Fibroblast of lung (primary cell): Measurements from ENCODE around the gene CLASP2. TPM values are rescaled to one million over a fixed set of nuclear protein-coding genes. Genes with fewer than 3 reads are reported as not detected.

Experiments
- DNase-seq, 2 donors: peaks; one replicate each; pipeline versions ENCODE4 v3.0.0 to v3.0.0-alpha.2; 2010; ENCODE audit warnings: low read depth in 2 of 2
- H2AFZ ChIP-seq: 2 replicates; pipeline ENCODE4 v1.5.1; 2012; ENCODE audit warnings: low read length, control low read depth, inconsistent platforms
- H3K27ac ChIP-seq: 2 replicates; pipeline ENCODE4 v1.5.1; 2011; ENCODE audit warnings: low read length, control low read depth; ENCODE audit not compliant: insufficient read depth
- H3K27me3 ChIP-seq: 2 replicates; pipeline ENCODE4 v1.5.1; 2011; ENCODE audit warnings: mild to moderate bottlenecking, low read length; ENCODE audit not compliant: control insufficient read depth, insufficient read depth
- H3K36me3 ChIP-seq: 2 replicates; pipeline ENCODE4 v1.5.1; 2011; ENCODE audit warnings: low read length; ENCODE audit not compliant: control insufficient read depth, insufficient read depth
- H3K4me1 ChIP-seq: 2 replicates; pipeline ENCODE4 v1.5.1; 2011; ENCODE audit warnings: low read length; ENCODE audit not compliant: control insufficient read depth, insufficient read depth; ENCODE audit errors: extremely low read depth
- H3K4me2 ChIP-seq: 2 replicates; pipeline ENCODE4 v1.5.1; 2011; ENCODE audit warnings: low read length, control low read depth; ENCODE audit not compliant: insufficient read depth; ENCODE audit errors: extremely low read depth
- H3K4me3 ChIP-seq, 4 experiments: fragments of 200-600 bp in 1 of 4; sonication (generic) in 1 of 4; replicated peaks in 1 of 4; 2 replicates each; pipeline ENCODE4 v1.5.1; 2011 to 2016; ENCODE audit warnings: low read length in 4 of 4, low read depth in 3 of 4, mild to moderate bottlenecking in 3 of 4, control low read depth in 2 of 4, inconsistent platforms in 1 of 4, mixed read lengths in 1 of 4; ENCODE audit not compliant: insufficient read depth in 1 of 4; ENCODE audit errors: control extremely low read depth in 1 of 4
- H3K79me2 ChIP-seq: 2 replicates; pipeline ENCODE4 v1.5.1; 2012; ENCODE audit warnings: mild to moderate bottlenecking, low read length, inconsistent platforms; ENCODE audit not compliant: control insufficient read depth, insufficient read depth
- H3K9ac ChIP-seq: 2 replicates; pipeline ENCODE4 v1.5.1; 2011; ENCODE audit warnings: mild to moderate bottlenecking, low read length, control low read depth; ENCODE audit not compliant: insufficient read depth
- H3K9me3 ChIP-seq: 2 replicates; pipeline ENCODE4 v1.5.1; 2012; ENCODE audit warnings: low read depth, low read length; ENCODE audit not compliant: control insufficient read depth, insufficient read depth
- H4K20me1 ChIP-seq: 2 replicates; pipeline ENCODE4 v1.5.1; 2011; ENCODE audit warnings: low read length; ENCODE audit not compliant: control insufficient read depth, insufficient read depth; ENCODE audit errors: extremely low read depth
- EZH2 ChIP-seq: IDR thresholded peaks from 2 replicates; pipeline ENCODE4 v1.5.1; 2012; ENCODE audit warnings: low read length, control low read depth, mild to moderate bottlenecking; ENCODE audit errors: missing control alignments
- polyA plus RNA-seq, 2 donors: library from polyadenylated mRNA; depleted of rRNA in 1 of 2; stranded (reverse) in 1 of 2; unstranded in 1 of 2; fragments of >200 nt; gene quantifications; 2 replicates each; pipeline ENCODE4 v1.2.1, GENCODE V29; 2011 to 2012; ENCODE audit warnings: missing spikeins in 1 of 2
- total RNA-seq: library from RNA; depleted of rRNA; stranded (reverse); fragments of >200 nt; gene quantifications from 2 replicates; pipeline ENCODE4 v1.2.1, GENCODE V29; 2014
- TF ChIP-seq, protein P1 (sequence below), 2 donors: IDR thresholded peaks in 1 of 2; conservative IDR thresholded peaks in 1 of 2; 1 replicate in 1 of 2; 2 replicates in 1 of 2; pipeline ENCODE4 v1.5.1; 2011 to 2012; ENCODE audit warnings: low read length in 2 of 2, control low read depth in 1 of 2, inconsistent platforms in 1 of 2, low read depth in 1 of 2, mild to moderate bottlenecking in 1 of 2

CLASP2 gene
- total and polyA plus RNA-seq, 2 donors (not counting 1 experiment from before 2014, with no cell fraction given) = 31.8 to 62.6 TPM

DNA sequence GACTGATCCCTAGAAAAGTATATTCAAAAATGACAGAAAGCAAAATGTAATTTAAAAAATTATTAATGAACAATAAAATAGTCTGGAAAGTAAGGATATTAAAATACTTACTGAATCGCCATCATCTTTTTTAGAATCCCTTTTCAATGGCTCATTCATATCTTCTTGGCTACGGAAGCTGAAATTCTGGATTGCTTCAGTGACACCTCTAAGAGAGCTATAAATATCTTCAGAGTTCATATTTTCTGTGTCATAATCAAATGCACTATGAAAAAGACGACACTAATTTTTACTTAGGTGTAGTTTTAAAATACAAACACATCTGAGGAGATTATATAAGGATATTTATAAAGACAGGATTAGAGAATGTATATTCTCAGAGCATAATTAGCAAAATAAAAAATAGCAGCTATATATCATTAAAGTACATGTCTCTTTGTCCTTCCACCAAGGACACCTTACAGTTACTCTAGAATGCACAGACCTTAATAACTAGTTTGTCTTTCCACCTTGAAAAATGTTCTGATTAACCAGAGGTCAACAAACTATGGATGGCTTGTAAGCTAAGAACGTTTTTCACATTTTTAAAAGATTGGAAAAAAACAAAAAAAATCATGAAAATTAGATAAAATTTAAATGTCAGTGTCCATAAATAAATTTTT is 179.2 kb downstream of the CLASP2 start:
- Histone ChIP-seq H4K20me1 (no peaks in the 10 kb centered on the region), H3K4me3 (no peak overlapping the region), H3K4me1 (no peaks in the 10 kb centered on the region), H3K9ac (no peak overlapping the region), H3K79me2 (no peaks in the 10 kb centered on the region), H3K27me3 (no peaks in the 10 kb centered on the region), H3K4me2 (no peak overlapping the region), H3K27ac (no peak overlapping the region), H3K36me3 (peaks cover 1% of the 10 kb centered on the region), H2AFZ (no peak overlapping the region), H3K9me3 (no peaks in the 10 kb centered on the region)
- DNase-seq = no peak
- no peak for TF ChIP-seq EZH2
- TF ChIP-seq, protein P1, sequence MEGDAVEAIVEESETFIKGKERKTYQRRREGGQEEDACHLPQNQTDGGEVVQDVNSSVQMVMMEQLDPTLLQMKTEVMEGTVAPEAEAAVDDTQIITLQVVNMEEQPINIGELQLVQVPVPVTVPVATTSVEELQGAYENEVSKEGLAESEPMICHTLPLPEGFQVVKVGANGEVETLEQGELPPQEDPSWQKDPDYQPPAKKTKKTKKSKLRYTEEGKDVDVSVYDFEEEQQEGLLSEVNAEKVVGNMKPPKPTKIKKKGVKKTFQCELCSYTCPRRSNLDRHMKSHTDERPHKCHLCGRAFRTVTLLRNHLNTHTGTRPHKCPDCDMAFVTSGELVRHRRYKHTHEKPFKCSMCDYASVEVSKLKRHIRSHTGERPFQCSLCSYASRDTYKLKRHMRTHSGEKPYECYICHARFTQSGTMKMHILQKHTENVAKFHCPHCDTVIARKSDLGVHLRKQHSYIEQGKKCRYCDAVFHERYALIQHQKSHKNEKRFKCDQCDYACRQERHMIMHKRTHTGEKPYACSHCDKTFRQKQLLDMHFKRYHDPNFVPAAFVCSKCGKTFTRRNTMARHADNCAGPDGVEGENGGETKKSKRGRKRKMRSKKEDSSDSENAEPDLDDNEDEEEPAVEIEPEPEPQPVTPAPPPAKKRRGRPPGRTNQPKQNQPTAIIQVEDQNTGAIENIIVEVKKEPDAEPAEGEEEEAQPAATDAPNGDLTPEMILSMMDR (conservative IDR thresholded peaks at IDR 0.05 in 1 of 2, IDR thresholded peaks at IDR 0.05 in 1 of 2; ENCODE audit: low read depth in 1 of 2, low read length in 2 of 2) = no peak

GRCh38 chr3:33537133-33537532 is 180.9 kb downstream of the CLASP2 start:
- H3K4me2 ChIP-seq = no peak overlapping the region
- no peak for TF ChIP-seq EZH2
- TF ChIP-seq, protein P1 (conservative IDR thresholded peaks at IDR 0.05 in 1 of 2, IDR thresholded peaks at IDR 0.05 in 1 of 2; ENCODE audit: low read depth in 1 of 2, low read length in 2 of 2) = no peak
- no peak overlapping the region for H3K27ac ChIP-seq
- H3K9ac ChIP-seq = no peak overlapping the region
- H3K9me3 ChIP-seq = no peaks in the 10 kb centered on the region
- H4K20me1 ChIP-seq = no peaks in the 10 kb centered on the region
- no peaks in the 10 kb centered on the region for H3K79me2 ChIP-seq
- no peaks in the 10 kb centered on the region for H3K27me3 ChIP-seq
- H3K36me3 ChIP-seq = peaks cover 1% of the 10 kb centered on the region
- DNase-seq = peak in 1 of 2 donors; percentile 14
- no peaks in the 10 kb centered on the region for H3K4me1 ChIP-seq
- H3K4me3 ChIP-seq = no peak overlapping the region
- H2AFZ ChIP-seq = no peak overlapping the region

DNA sequence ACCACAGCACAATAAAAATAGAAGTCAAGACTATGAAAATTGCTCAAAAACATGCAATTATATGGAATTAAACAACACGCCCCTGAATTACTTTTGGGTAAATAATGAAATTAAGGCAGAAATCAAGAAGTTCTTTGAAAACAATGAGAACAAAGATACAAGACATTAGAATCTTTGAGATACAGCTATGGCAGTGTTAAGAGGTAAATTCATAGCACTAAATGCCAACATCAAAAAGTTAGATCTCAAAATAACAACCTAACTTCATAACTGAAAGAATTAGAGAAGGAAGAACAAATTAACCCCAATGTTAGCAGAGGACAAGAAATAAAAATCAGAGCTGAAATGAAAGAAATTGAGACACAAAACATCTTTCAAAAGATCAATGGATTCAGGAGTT is 191.3 kb downstream of the CLASP2 start:
- H3K4me2 ChIP-seq = no peak overlapping the region
- H3K79me2 ChIP-seq = no peaks in the 10 kb centered on the region
- H3K27me3 ChIP-seq = no peaks in the 10 kb centered on the region
- no peaks in the 10 kb centered on the region for H3K4me1 ChIP-seq
- no peak overlapping the region for H2AFZ ChIP-seq
- no peak overlapping the region for H3K4me3 ChIP-seq
- H4K20me1 ChIP-seq = no peaks in the 10 kb centered on the region
- H3K9me3 ChIP-seq = no peaks in the 10 kb centered on the region
- no peak overlapping the region for H3K9ac ChIP-seq
- no peak for DNase-seq
- no peaks in the 10 kb centered on the region for H3K36me3 ChIP-seq
- H3K27ac ChIP-seq = no peak overlapping the region
- TF ChIP-seq EZH2 = no peak
- TF ChIP-seq, protein P1 (conservative IDR thresholded peaks at IDR 0.05 in 1 of 2, IDR thresholded peaks at IDR 0.05 in 1 of 2; ENCODE audit: low read depth in 1 of 2, low read length in 2 of 2) = no peak
